DOHH2 (cell line): ENCODE data around the gene MARCHF4.

Experiments
- CTCF ChIP-seq: fragments of 200-600 bp; sonication (generic); IDR thresholded peaks from one replicate; pipeline ENCODE4 v1.5.1; 2014; ENCODE audit warnings: antibody characterized with exemption, mild to moderate bottlenecking, low read depth, low read length; ENCODE audit not compliant: poor library complexity, severe bottlenecking
- EZH2phosphoT487 ChIP-seq: fragments of 200-600 bp; sonication (generic); IDR thresholded peaks from 2 replicates; pipeline ENCODE4 v1.6.1; 2017; ENCODE audit warnings: borderline replicate concordance, mild to moderate bottlenecking, antibody characterized with exemption, low read length, moderate library complexity, mixed read lengths

- TF ChIP-seq CTCF (no peak), EZH2phosphoT487 (no peak)
Measured at GRCh38 chr2:216355711-216356110, 16.6 kb downstream of the MARCHF4 start.
